CD8-positive, alpha-beta memory T cell (primary cell): ENCODE data around the gene ZNF891. TPM values are rescaled to one million over a fixed set of nuclear protein-coding genes. Genes with fewer than 3 reads are reported as not detected.

ENCODE experiments used
- CTCF ChIA-PET: fragments of 350-600 bp; sonication (Branson Sonifier 250); formaldehyde crosslinking; loops from one replicate; lab custom pipeline; 2021; ENCODE audit warnings: antibody characterized with exemption; lab: Charles Lee
- POLR2A ChIA-PET: fragments of 350-600 bp; sonication (Branson Sonifier 250); formaldehyde crosslinking; loops from one replicate; lab custom pipeline; 2021; ENCODE audit warnings: antibody characterized with exemption; lab: Charles Lee
- DNase-seq, 5 donors: peaks; one replicate each; pipeline versions ENCODE4 v3.0.0 to v3.0.0-alpha.2; 2020 to 2022; ENCODE audit warnings: mixed read lengths in 1 of 5
- H3K27ac ChIP-seq: one replicate; pipeline ENCODE4 v1.7.0; 2013; ENCODE audit warnings: low read depth, mild to moderate bottlenecking, low read length, moderate library complexity
- H3K27me3 ChIP-seq: 2 replicates; pipeline ENCODE4 v1.7.0; 2013; ENCODE audit warnings: low read length, mild to moderate bottlenecking; ENCODE audit not compliant: insufficient read depth, poor library complexity, severe bottlenecking
- H3K36me3 ChIP-seq: 2 replicates; pipeline ENCODE4 v1.7.0; 2013; ENCODE audit warnings: mild to moderate bottlenecking, low read length, moderate library complexity; ENCODE audit not compliant: insufficient read depth
- H3K4me1 ChIP-seq: 2 replicates; pipeline ENCODE4 v1.7.0; 2013; ENCODE audit warnings: mild to moderate bottlenecking, low read length, moderate library complexity; ENCODE audit not compliant: insufficient read depth
- H3K4me3 ChIP-seq: 2 replicates; pipeline ENCODE4 v1.7.0; 2013; ENCODE audit warnings: mild to moderate bottlenecking, low read length
- H3K9me3 ChIP-seq: 2 replicates; pipeline ENCODE4 v1.7.0; 2013; ENCODE audit warnings: mild to moderate bottlenecking, low read length
- H3K27ac Mint-ChIP-seq, 8 donors: one replicate each; pipeline ENCODE4 v1.8.0; 2020 to 2021; ENCODE audit warnings: mixed read lengths in 8 of 8, mild to moderate bottlenecking in 6 of 8, inconsistent platforms in 3 of 8, moderate library complexity in 3 of 8
- H3K27me3 Mint-ChIP-seq, 2 donors: one replicate each; pipeline ENCODE4 v1.8.0; 2020 to 2021; ENCODE audit warnings: mixed read lengths in 2 of 2, mild to moderate bottlenecking in 1 of 2, moderate library complexity in 1 of 2
- H3K36me3 Mint-ChIP-seq, 3 donors: one replicate each; pipeline ENCODE4 v1.8.0; 2020 to 2021; ENCODE audit warnings: mixed read lengths in 3 of 3, inconsistent platforms in 1 of 3, mild to moderate bottlenecking in 1 of 3
- H3K4me1 Mint-ChIP-seq, 3 donors: one replicate each; pipeline ENCODE4 v1.8.0; 2020 to 2021; ENCODE audit warnings: mixed read lengths in 3 of 3, inconsistent platforms in 1 of 3, mild to moderate bottlenecking in 1 of 3
- H3K4me3 Mint-ChIP-seq, 7 donors: one replicate each; pipeline ENCODE4 v1.8.0; 2020 to 2021; ENCODE audit warnings: mixed read lengths in 7 of 7, mild to moderate bottlenecking in 6 of 7, moderate library complexity in 4 of 7, inconsistent platforms in 2 of 7
- H3K9me3 Mint-ChIP-seq, 5 donors: one replicate each; pipeline ENCODE4 v1.8.0; 2020 to 2022; ENCODE audit warnings: mixed read lengths in 5 of 5, mild to moderate bottlenecking in 3 of 5, moderate library complexity in 2 of 5, inconsistent platforms in 1 of 5
- polyA plus RNA-seq: library from polyadenylated mRNA; unstranded; fragments of 300-500 nt; fragmentation: Illumina TruSeq; gene quantifications from one replicate; pipeline ENCODE4 v1.2.3, GENCODE V29; 2021
- total RNA-seq, 2 experiments: library from RNA; stranded (reverse); gene quantifications; one replicate each; pipeline ENCODE4 v1.2.3, GENCODE V29; 2021

The ZNF891 gene
- total RNA-seq = 1 to 10 TPM; 2.0 to 2.1 TPM
- polyA plus RNA-seq = 0.69 TPM

- peaks cover 24 to 74% (median 74%) of the 10 kb centered on the region in 3 donors for H3K36me3 Mint-ChIP-seq
- peak within 1 kb of the TSS; percentile 73 for H3K4me3 ChIP-seq
- peaks cover 54 to 87% (median 71%) of the 10 kb centered on the region in 5 donors for H3K9me3 Mint-ChIP-seq
- peak within 1 kb of the TSS; percentile 91 to 98 (median 97) for H3K4me3 Mint-ChIP-seq
- peak within 1 kb of the TSS; percentile 97 to 100 (median 99) for H3K27ac Mint-ChIP-seq
- H3K36me3 ChIP-seq = peaks cover 7% of the 10 kb centered on the region
- peak within 1 kb of the TSS; percentile 94 for H3K27ac ChIP-seq
- CTCF ChIA-PET = interaction anchor here (0.9 to 2.5 kb wide), 3 partner anchors 49 to 51 kb away, joined by 3 to 6 read pairs (median 5); partner anchors contain the start of gene ZNF268
- no peaks in the 10 kb centered on the region for H3K27me3 ChIP-seq
- peaks cover 0 to 5% of the 10 kb centered on the region in 2 donors for H3K27me3 Mint-ChIP-seq
- H3K4me1 Mint-ChIP-seq = peaks cover 19 to 27% (median 25%) of the 10 kb centered on the region in 3 donors
- peaks cover 9% of the 10 kb centered on the region for H3K4me1 ChIP-seq
- POLR2A ChIA-PET = interaction anchor here (0.5 to 2.1 kb wide), 6 partner anchors 30 to 243 kb away, joined by 3 to 10 read pairs (median 4); partner anchors contain the start of genes CHFR and ZNF84
- peaks cover 25% of the 10 kb centered on the region for H3K9me3 ChIP-seq
- DNase-seq = peak; percentile 95 to 98 (median 97)
Observed at GRCh38 chr12:133130038-133130807, at the start of gene ZNF891, which contains the start of gene ZNF10. Gene ZNF891, minus strand, starts transcription at chr12:133130274. Its CDS starts 8,356 bp downstream, at chr12:133121918. Gene ZNF10, plus strand, starts transcription at chr12:133130627. Its CDS starts 13,866 bp downstream, at chr12:133144493.

- peaks cover 9 to 40% (median 19%) of the 10 kb centered on the region in 3 donors for H3K36me3 Mint-ChIP-seq
- peaks cover 35 to 85% (median 61%) of the 10 kb centered on the region in 5 donors for H3K9me3 Mint-ChIP-seq
- no peaks in the 10 kb centered on the region for H3K4me1 Mint-ChIP-seq
- peaks cover 3% of the 10 kb centered on the region in 2 donors for H3K27me3 Mint-ChIP-seq
- POLR2A ChIA-PET = interaction anchor here (0.6 kb wide), 1 partner anchor 130 kb away, joined by 3 read pairs; no protein-coding TSS in a partner anchor
- Histone ChIP-seq H3K27me3 (no peaks in the 10 kb centered on the region), H3K9me3 (peaks cover 14% of the 10 kb centered on the region), H3K4me3 (no peak overlapping the region), H3K27ac (no peak overlapping the region), H3K36me3 (no peaks in the 10 kb centered on the region), H3K4me1 (no peaks in the 10 kb centered on the region)
- no peak overlapping the region for H3K27ac Mint-ChIP-seq
- no peak overlapping the region for H3K4me3 Mint-ChIP-seq
- CTCF ChIA-PET = no interaction called here
- DNase-seq = no peak
Observed at GRCh38 chr12:133174901-133175300, 44.8 kb upstream of the ZNF891 start.

- no peaks in the 10 kb centered on the region for H3K36me3 ChIP-seq
- H3K4me1 ChIP-seq = no peaks in the 10 kb centered on the region
- no peaks in the 10 kb centered on the region for H3K4me1 Mint-ChIP-seq
- H3K4me3 ChIP-seq = no peak overlapping the region
- CTCF ChIA-PET = no interaction called here
- POLR2A ChIA-PET = no interaction called here
- no peak overlapping the region for H3K27ac ChIP-seq
- H3K9me3 ChIP-seq = peaks cover 10% of the 10 kb centered on the region
- DNase-seq = no peak
- H3K27me3 ChIP-seq = no peaks in the 10 kb centered on the region
- H3K27me3 Mint-ChIP-seq = peaks cover 3 to 6% of the 10 kb centered on the region in 2 donors
- peaks cover 36 to 86% (median 62%) of the 10 kb centered on the region in 5 donors for H3K9me3 Mint-ChIP-seq
- H3K4me3 Mint-ChIP-seq = no peak overlapping the region
- peaks cover 2 to 35% (median 14%) of the 10 kb centered on the region in 3 donors for H3K36me3 Mint-ChIP-seq
- no peak overlapping the region for H3K27ac Mint-ChIP-seq
Observed at GRCh38 chr12:133172491-133172890, 42.4 kb upstream of the ZNF891 start.

GRCh38 chr12:133165776-133166175 is 35.7 kb upstream of the ZNF891 start:
- H3K4me3 ChIP-seq = no peak overlapping the region
- H3K27ac Mint-ChIP-seq = no peak overlapping the region
- no peaks in the 10 kb centered on the region for H3K27me3 ChIP-seq
- POLR2A ChIA-PET = no interaction called here
- no peak for DNase-seq
- H3K27ac ChIP-seq = no peak overlapping the region
- H3K9me3 ChIP-seq = peaks cover 38% of the 10 kb centered on the region
- peaks cover 47 to 79% (median 61%) of the 10 kb centered on the region in 5 donors for H3K9me3 Mint-ChIP-seq
- H3K36me3 ChIP-seq = no peaks in the 10 kb centered on the region
- H3K4me1 ChIP-seq = no peaks in the 10 kb centered on the region
- no peak overlapping the region for H3K4me3 Mint-ChIP-seq
- no peaks in the 10 kb centered on the region for H3K4me1 Mint-ChIP-seq
- H3K36me3 Mint-ChIP-seq = peaks cover 2 to 27% (median 8%) of the 10 kb centered on the region in 3 donors
- peaks cover under 1 to 2% of the 10 kb centered on the region in 2 donors for H3K27me3 Mint-ChIP-seq
- CTCF ChIA-PET = no interaction called here

- no peaks in the 10 kb centered on the region for H3K27me3 ChIP-seq
- Mint-ChIP-seq H3K4me1 (no peaks in the 10 kb centered on the region), H3K36me3 (peaks cover 46 to 85% (median 75%) of the 10 kb centered on the region in 3 donors), H3K9me3 (peaks cover 72 to 94% (median 91%) of the 10 kb centered on the region in 5 donors), H3K27ac (no peak overlapping the region), H3K4me3 (no peak overlapping the region), H3K27me3 (no peaks in the 10 kb centered on the region)
- peak overlapping the region; percentile 9 for H3K4me3 ChIP-seq
- CTCF ChIA-PET = interaction anchor here (1.3 kb wide), 1 partner anchor 47 kb away, joined by 3 read pairs; no protein-coding TSS in a partner anchor
- H3K27ac ChIP-seq = no peak overlapping the region
- DNase-seq = no peak
- H3K9me3 ChIP-seq = peaks cover 80% of the 10 kb centered on the region
- POLR2A ChIA-PET = no interaction called here
- peaks cover 43% of the 10 kb centered on the region for H3K36me3 ChIP-seq
- H3K4me1 ChIP-seq = no peaks in the 10 kb centered on the region
Observed at GRCh38 chr12:133156125-133156690, 26.1 kb upstream of the ZNF891 start.

- no peaks in the 10 kb centered on the region for H3K4me1 ChIP-seq
- H3K4me3 Mint-ChIP-seq = no peak overlapping the region
- peaks cover 27% of the 10 kb centered on the region for H3K9me3 ChIP-seq
- H3K27me3 Mint-ChIP-seq = peaks cover 0 to 2% of the 10 kb centered on the region in 2 donors
- no peaks in the 10 kb centered on the region for H3K27me3 ChIP-seq
- no peak overlapping the region for H3K27ac Mint-ChIP-seq
- H3K36me3 Mint-ChIP-seq = peaks cover 52 to 88% (median 84%) of the 10 kb centered on the region in 3 donors
- H3K4me3 ChIP-seq = no peak overlapping the region
- peaks cover 51 to 92% (median 87%) of the 10 kb centered on the region in 5 donors for H3K9me3 Mint-ChIP-seq
- ChIA-PET POLR2A (no interaction called here), CTCF (no interaction called here)
- DNase-seq = no peak
- peaks cover 28% of the 10 kb centered on the region for H3K36me3 ChIP-seq
- no peaks in the 10 kb centered on the region for H3K4me1 Mint-ChIP-seq
- no peak overlapping the region for H3K27ac ChIP-seq
Observed at GRCh38 chr12:133145981-133146380, 15.9 kb upstream of the ZNF891 start.

GRCh38 chr12:133135747-133136146 is 5.7 kb upstream of the ZNF891 start:
- no peaks in the 10 kb centered on the region for H3K27me3 ChIP-seq
- peaks cover 68 to 94% (median 85%) of the 10 kb centered on the region in 5 donors for H3K9me3 Mint-ChIP-seq
- H3K36me3 ChIP-seq = peaks cover 43% of the 10 kb centered on the region
- H3K4me1 ChIP-seq = peaks cover 9% of the 10 kb centered on the region
- H3K27me3 Mint-ChIP-seq = no peaks in the 10 kb centered on the region
- H3K27ac Mint-ChIP-seq = peak overlapping the region in 1 of 8 donors; percentile 7
- no peak for DNase-seq
- peaks cover 50% of the 10 kb centered on the region for H3K9me3 ChIP-seq
- H3K27ac ChIP-seq = no peak overlapping the region
- CTCF ChIA-PET = no interaction called here
- POLR2A ChIA-PET = no interaction called here
- H3K4me3 ChIP-seq = no peak overlapping the region
- peaks cover 10 to 15% (median 11%) of the 10 kb centered on the region in 3 donors for H3K4me1 Mint-ChIP-seq
- peak overlapping the region in 2 of 7 donors; percentile 13 to 62 for H3K4me3 Mint-ChIP-seq
- peaks cover 48 to 88% (median 87%) of the 10 kb centered on the region in 3 donors for H3K36me3 Mint-ChIP-seq
